ENCODE measurements around the gene KRT33A. TPM values are rescaled to one million over a fixed set of nuclear protein-coding genes. Genes with fewer than 3 reads are reported as not detected.
A peak's percentile ranks its signal among the peaks of the same experiment; 100 is the strongest.

Gene KRT33A
- total RNA-seq, 2 donors from 2014 or later: not detected

- Mint-ChIP-seq H3K36me3 (no peaks in the 10 kb centered on the region), H3K4me1 (ENCODE audit: low read depth in 2 of 2) (peaks cover 0 to 12% of the 10 kb centered on the region in 2 donors), H3K27me3 (no peaks in the 10 kb centered on the region), H3K9me3 (no peaks in the 10 kb centered on the region), H3K27ac (no peak overlapping the region), H3K4me3 (no peak overlapping the region)
- DNase-seq (ENCODE audit: low spot score) (no peak), ATAC-seq (no peak)
These were observed 18.4 kb downstream of the KRT33A start for GRCh38 chr17:41332239-41332638.

- Mint-ChIP-seq H3K27ac (no peak overlapping the region), H3K9me3 (no peaks in the 10 kb centered on the region), H3K4me1 (ENCODE audit: low read depth in 2 of 2) (peaks cover 0 to 12% of the 10 kb centered on the region in 2 donors), H3K27me3 (no peaks in the 10 kb centered on the region), H3K36me3 (no peaks in the 10 kb centered on the region), H3K4me3 (no peak overlapping the region)
- DNase-seq (ENCODE audit: low spot score) (no peak), ATAC-seq (no peak)
These were observed 19.0 kb downstream of the KRT33A start for GRCh38 chr17:41331606-41332005.

DNA sequence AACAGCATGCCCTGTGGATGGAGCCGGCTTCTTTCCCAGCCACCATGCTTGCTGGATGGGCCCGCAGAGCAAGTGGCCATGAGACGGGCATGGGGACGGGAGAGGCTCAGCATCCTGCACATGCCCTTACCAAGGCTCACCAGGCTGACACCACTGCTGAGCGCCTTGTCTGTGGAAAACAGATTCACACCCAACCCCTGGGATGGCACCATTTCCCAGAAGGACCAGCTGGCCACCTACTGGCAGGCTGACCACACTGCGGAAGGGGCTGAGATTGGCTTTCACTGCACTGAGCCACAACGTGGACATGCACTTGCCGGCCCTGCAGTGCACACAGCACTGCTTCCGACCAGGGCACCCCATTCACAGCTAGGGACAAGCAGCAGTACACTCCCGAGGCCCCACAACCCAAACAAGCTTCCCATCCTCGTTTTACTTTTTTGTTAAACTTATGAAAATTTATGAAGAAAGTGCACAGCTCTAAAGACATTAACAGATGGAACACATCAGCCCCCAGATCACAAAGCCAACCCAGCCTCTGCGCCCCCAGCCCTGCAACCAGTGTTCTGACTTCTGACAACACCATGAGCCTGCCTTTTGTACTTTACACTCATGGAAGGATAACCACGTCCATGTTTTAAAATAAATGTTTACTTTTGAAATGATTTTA lies 21.2 kb downstream of the KRT33A start:
- Mint-ChIP-seq H3K27me3 (no peaks in the 10 kb centered on the region), H3K4me3 (no peak overlapping the region), H3K27ac (no peak overlapping the region), H3K36me3 (no peaks in the 10 kb centered on the region), H3K4me1 (ENCODE audit: low read depth in 2 of 2) (peaks cover 0 to 6% of the 10 kb centered on the region in 2 donors), H3K9me3 (no peaks in the 10 kb centered on the region)
- no peak for DNase-seq (ENCODE audit: low spot score)
- no peak for ATAC-seq

- no peak for DNase-seq (ENCODE audit: low spot score)
- Mint-ChIP-seq H3K27ac (no peak overlapping the region), H3K4me1 (ENCODE audit: low read depth in 2 of 2) (no peaks in the 10 kb centered on the region), H3K9me3 (no peaks in the 10 kb centered on the region), H3K4me3 (no peak overlapping the region), H3K36me3 (no peaks in the 10 kb centered on the region), H3K27me3 (no peaks in the 10 kb centered on the region)
- ATAC-seq: no peak
These were observed 22.4 kb downstream of the KRT33A start for GRCh38 chr17:41328207-41328606.

- no peak overlapping the region for H3K27ac Mint-ChIP-seq
These were observed 23.1 kb downstream of the KRT33A start for GRCh38 chr17:41327411-41328120.

DNA sequence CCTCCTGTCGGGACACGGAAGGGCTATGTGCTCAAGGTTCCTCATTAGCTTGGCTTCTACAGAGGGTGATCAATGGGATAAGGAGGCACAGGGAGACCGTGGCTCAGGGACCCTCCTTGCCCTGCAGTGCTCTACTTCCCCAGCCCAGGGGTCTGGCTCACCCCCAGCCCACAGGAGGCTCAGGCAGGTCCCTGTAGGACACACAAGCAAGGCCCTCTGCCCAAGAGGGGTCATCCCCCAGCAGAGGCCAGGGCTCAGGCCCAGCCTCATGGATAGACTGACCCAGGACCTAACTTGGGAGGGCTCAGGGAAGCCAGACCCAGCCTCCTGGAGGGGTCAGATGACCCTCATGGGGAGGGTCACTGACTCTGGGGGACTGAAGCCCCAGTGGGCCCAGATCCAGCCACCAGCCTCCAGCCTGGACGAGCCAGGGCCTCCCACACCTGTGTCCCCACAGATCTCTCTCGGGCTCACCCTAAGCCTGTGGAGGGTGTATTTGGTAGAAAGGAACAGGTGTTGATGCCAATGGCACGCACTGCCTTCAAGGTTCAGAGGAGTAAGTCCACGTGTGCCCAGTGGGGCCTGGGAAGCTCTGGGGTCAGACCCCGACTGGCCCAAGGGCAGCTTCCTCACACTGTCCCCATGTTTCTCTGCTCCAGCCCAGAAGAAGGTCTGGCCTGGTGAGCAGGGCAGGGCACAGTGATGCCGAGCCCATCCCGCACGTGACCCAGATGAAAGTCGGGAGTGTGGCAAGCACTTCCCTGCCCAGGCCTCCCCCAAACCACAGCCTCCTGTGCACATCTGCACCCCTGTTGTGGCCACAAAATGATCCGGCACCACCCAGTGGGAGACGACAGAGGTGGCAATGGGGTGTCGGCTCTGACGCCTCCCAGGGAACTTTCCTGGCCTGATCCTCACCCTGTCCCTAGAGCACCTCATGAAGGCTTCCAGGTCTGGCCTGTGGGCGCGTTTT lies 24.2 kb downstream of the KRT33A start:
- no peak overlapping the region for H3K4me3 Mint-ChIP-seq
- H3K36me3 Mint-ChIP-seq: no peaks in the 10 kb centered on the region
- no peaks in the 10 kb centered on the region for H3K9me3 Mint-ChIP-seq
- H3K27me3 Mint-ChIP-seq: no peaks in the 10 kb centered on the region
- no peak for ATAC-seq
- no peaks in the 10 kb centered on the region for H3K4me1 Mint-ChIP-seq (ENCODE audit: low read depth in 2 of 2)
- no peak for DNase-seq (ENCODE audit: low spot score)
- H3K27ac Mint-ChIP-seq: no peak overlapping the region

More at GRCh38 chr17:41327411-41328120, 23.1 kb downstream of the KRT33A start:
- DNase-seq (ENCODE audit: low spot score): no peak
- no peaks in the 10 kb centered on the region for H3K36me3 Mint-ChIP-seq
- no peaks in the 10 kb centered on the region for H3K4me1 Mint-ChIP-seq (ENCODE audit: low read depth in 2 of 2)
- ATAC-seq: no peak
- no peaks in the 10 kb centered on the region for H3K27me3 Mint-ChIP-seq
- H3K9me3 Mint-ChIP-seq: no peaks in the 10 kb centered on the region
- no peak overlapping the region for H3K4me3 Mint-ChIP-seq

GRCh38 chr17:41325611-41326010 lies 25.0 kb downstream of the KRT33A start:
- Mint-ChIP-seq H3K27me3 (no peaks in the 10 kb centered on the region), H3K4me3 (no peak overlapping the region), H3K36me3 (no peaks in the 10 kb centered on the region), H3K4me1 (ENCODE audit: low read depth in 2 of 2) (no peaks in the 10 kb centered on the region), H3K27ac (no peak overlapping the region), H3K9me3 (no peaks in the 10 kb centered on the region)
- no peak for ATAC-seq
- no peak for DNase-seq (ENCODE audit: low spot score)

- peaks cover 1% of the 10 kb centered on the region for H3K36me3 Mint-ChIP-seq
These were observed 25.5 kb downstream of the KRT33A start for GRCh38 chr17:41325126-41325525.

DNA sequence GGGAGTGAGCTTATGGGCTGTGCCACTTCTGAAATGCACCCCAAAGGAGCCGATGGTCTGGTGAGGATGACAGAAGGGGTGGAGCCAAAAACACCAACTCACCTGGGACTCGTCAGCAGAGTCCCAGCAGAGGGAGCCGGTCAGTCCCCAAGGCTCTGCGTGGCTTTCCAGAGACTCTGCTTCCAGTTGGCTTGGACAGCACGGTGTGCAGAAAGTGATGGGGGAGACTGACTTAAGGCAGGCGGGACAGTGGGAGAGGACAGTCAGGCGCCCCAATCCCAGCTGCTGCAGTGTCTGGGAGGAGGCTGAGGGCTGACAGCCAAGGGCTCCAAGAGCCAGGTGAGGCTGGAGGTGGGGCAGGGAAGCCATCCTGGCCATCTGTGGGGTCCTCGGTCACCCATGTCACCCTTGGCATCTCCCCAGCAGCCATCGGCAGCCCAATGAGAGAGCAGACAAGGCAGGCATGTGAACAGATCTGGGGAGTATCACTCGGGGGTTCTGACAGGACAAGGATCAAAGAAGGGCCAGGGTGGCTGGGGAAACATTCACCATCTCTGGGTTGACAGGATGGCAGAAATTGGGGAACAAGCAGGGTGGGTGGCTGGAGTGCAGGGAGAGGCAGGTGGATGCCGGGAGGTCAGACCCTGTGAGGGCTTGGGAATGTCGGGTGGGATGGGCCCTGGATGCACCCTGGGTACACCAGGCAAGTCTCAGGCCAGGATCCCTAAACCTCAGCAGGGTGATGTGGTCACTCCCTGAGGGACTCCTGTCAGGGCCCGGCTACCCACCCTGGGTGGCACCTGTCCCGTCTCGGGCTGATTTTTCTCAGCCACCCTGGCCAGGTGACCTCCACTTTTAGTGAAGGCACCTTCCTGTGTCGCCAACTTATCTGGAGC lies 26.2 kb downstream of the KRT33A start:
- H3K36me3 Mint-ChIP-seq: peaks cover 6% of the 10 kb centered on the region
- no peaks in the 10 kb centered on the region for H3K9me3 Mint-ChIP-seq
- DNase-seq (ENCODE audit: low spot score): no peak
- H3K4me3 Mint-ChIP-seq: no peak overlapping the region
- H3K27me3 Mint-ChIP-seq: no peaks in the 10 kb centered on the region
- ATAC-seq: no peak
- no peak overlapping the region for H3K27ac Mint-ChIP-seq
- H3K4me1 Mint-ChIP-seq (ENCODE audit: low read depth in 2 of 2): no peaks in the 10 kb centered on the region

More at GRCh38 chr17:41325126-41325525, 25.5 kb downstream of the KRT33A start:
- ATAC-seq (no peak), DNase-seq (ENCODE audit: low spot score) (peak; percentile 58)
- Mint-ChIP-seq H3K27me3 (no peaks in the 10 kb centered on the region), H3K27ac (no peak overlapping the region), H3K4me1 (ENCODE audit: low read depth in 2 of 2) (no peaks in the 10 kb centered on the region), H3K4me3 (no peak overlapping the region), H3K9me3 (no peaks in the 10 kb centered on the region)

DNA sequence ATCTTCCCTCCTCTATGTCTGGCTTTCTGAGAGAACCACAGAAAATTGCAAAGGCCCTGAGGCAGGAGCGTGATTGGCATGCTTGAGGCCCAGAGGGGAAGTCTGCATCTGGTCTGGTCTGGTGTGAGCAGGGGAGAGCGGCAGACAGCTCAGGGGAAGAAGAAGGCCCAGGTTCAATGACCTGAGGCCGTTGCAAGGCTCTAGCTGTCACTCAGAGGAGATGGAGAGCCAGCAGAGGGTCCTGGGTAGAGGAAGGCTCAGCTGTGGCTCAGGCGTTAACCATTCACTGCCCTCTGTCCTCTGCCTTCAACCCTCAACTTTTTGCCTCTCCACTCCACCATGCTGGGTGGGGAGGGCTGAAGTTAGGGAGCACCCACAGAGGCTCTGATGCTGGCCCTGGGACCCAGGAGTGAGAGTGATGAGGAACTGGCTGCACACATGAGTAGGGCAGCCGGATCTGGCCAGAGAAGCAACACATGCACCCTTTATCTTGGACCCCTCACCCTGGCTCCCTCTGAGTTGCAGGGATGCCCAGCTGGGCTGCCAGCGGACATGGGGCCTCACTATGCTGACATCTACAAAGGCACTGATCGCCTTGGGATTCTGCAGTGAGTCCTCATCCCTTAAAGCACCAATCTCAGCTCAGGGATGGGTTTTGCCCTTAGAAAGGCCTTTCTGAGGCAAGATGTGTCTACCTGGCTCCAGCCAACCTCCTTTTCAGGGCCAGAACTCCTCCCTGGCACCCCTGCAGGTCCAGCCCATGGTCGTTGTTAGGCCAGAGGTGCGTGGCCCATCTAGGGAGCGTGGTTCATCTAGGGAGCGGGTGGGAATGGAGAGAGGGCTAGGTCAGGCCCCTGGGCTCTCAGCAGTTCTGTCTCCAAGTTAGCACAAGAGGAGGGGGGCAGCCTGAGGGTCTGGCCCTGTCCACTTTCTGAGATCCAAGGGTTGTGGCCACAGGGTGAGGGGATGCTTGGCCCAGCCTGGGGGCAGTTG lies 27.4 kb downstream of the KRT33A start:
- Mint-ChIP-seq H3K36me3 (peaks cover 6% of the 10 kb centered on the region), H3K9me3 (no peaks in the 10 kb centered on the region), H3K27me3 (no peaks in the 10 kb centered on the region), H3K4me3 (no peak overlapping the region), H3K27ac (no peak overlapping the region), H3K4me1 (ENCODE audit: low read depth in 2 of 2) (no peaks in the 10 kb centered on the region)
- ATAC-seq (no peak), DNase-seq (ENCODE audit: low spot score) (no peak)

GRCh38 chr17:41322094-41322902 lies 28.3 kb downstream of the KRT33A start:
- Mint-ChIP-seq H3K4me3 (no peak overlapping the region), H3K9me3 (no peaks in the 10 kb centered on the region), H3K4me1 (ENCODE audit: low read depth in 2 of 2) (no peaks in the 10 kb centered on the region), H3K36me3 (peaks cover 6% of the 10 kb centered on the region), H3K27ac (no peak overlapping the region), H3K27me3 (no peaks in the 10 kb centered on the region)
- ATAC-seq (no peak), DNase-seq (ENCODE audit: low spot score) (no peak)

Measured in natural killer cell treated with Interleukin-12 subunit alpha and Interleukin-12 subunit beta and Interleukin-15 and Interleukin-18, amount 100 ng/mL, for 72 hours (primary cell).